Measurements from ENCODE around the gene CHRNB4. TPM values are rescaled to one million over a fixed set of nuclear protein-coding genes. Genes with fewer than 3 reads are reported as not detected.

Gene CHRNB4
- total and polyA plus RNA-seq, 2 of the 8 experiments (the other 6 are each of a cell fraction or from before 2014, with no cell fraction given): 2.4 to 4.5 TPM

DNA sequence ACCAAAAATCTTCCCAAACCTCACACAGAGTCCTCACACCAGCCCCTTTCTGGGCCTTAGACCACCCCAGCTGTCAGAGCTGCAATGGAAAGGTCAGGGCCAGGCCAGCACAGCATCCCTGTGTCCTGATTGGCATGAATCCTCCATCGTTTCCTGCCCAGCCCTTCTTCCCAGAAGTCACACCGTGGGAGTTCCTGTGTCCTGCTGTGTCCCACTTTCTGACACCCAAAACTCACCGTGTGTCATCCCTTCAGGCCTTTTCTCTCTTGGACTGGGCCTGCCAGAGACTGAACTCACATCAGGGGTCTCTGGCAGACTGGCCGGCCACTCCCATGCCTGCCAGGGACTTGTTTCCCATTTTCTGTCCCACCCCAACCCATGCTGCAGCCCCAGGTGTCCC is 32.5 kb upstream of the CHRNB4 start:
- WGBS, 2 experiments (ENCODE audit: extremely low coverage in 1 of 2, insufficient coverage in 1 of 2, insufficient read length in 1 of 2, insufficient replicate concordance in 2 of 2, low coverage in 1 of 2, low lambda C conversion rate in 2 of 2, missing lambda C conversion rate in 1 of 2): 61% methylated on average over 4 of the region's 4 CpGs; no CpG with 5 or more reads in 1 of the 2 experiments
- no peak overlapping the region for H3K9ac ChIP-seq (replicated peaks in 1 of 4; ENCODE audit: extremely low read depth in 1 of 4, low read depth in 3 of 4, low read length in 3 of 4)
- no peak overlapping the region for H3K56ac ChIP-seq (replicated peaks; ENCODE audit: insufficient read length, low read depth, low read length)
- no peak overlapping the region for H3K27ac ChIP-seq (ENCODE audit: low read depth, low read length)
- H4K5ac ChIP-seq (ENCODE audit: insufficient read length, low read depth, low read length): no peak overlapping the region
- no peaks in the 10 kb centered on the region for H3K79me1 ChIP-seq (ENCODE audit: low read depth, low read length)
- no peaks in the 10 kb centered on the region for H3K36me3 ChIP-seq (ENCODE audit: control insufficient read depth in 2 of 4, insufficient read depth in 4 of 4, low read length in 3 of 4)
- H4K91ac ChIP-seq (replicated peaks; ENCODE audit: insufficient read length, low read length): peak overlapping the region; percentile 89
- peaks cover 7 to 24% (median 16%) of the 10 kb centered on the region in 4 experiments for H3K4me1 ChIP-seq (replicated peaks in 1 of 4; ENCODE audit: control insufficient read depth in 3 of 4, insufficient read depth in 4 of 4, low read length in 3 of 4)
- H3K9me3 ChIP-seq (ENCODE audit: insufficient read depth in 2 of 2, low read depth in 1 of 2, low read length in 1 of 2): no peaks in the 10 kb centered on the region
- no peak overlapping the region for H3K4ac ChIP-seq (replicated peaks; ENCODE audit: insufficient read length, low read depth, low read length)
- no peak for TF ChIP-seq CTBP2 (IDR thresholded peaks at IDR 0.05; ENCODE audit: borderline replicate concordance, insufficient read depth, insufficient read length, low read length)
- no peak for TF ChIP-seq ZNF274 (IDR thresholded peaks at IDR 0.05; ENCODE audit: borderline replicate concordance, extremely low read depth, low read length)
- TF ChIP-seq SAP30 (IDR thresholded peaks at IDR 0.05; ENCODE audit: insufficient read depth, insufficient replicate concordance, low read length): no peak
- no peak for TF ChIP-seq SIN3A (conservative IDR thresholded peaks at IDR 0.05 in 1 of 2, IDR thresholded peaks at IDR 0.05 in 1 of 2; ENCODE audit: low read depth in 1 of 2, low read length in 2 of 2)
- TF ChIP-seq EZH2 (IDR thresholded peaks at IDR 0.05; ENCODE audit: low read depth, low read length, severe bottlenecking): no peak
- no peak for TF ChIP-seq RNF2 (IDR thresholded peaks at IDR 0.05; ENCODE audit: borderline replicate concordance, low read depth, low read length, missing control alignments, poor library complexity, severe bottlenecking)
- TF ChIP-seq HDAC2 (IDR thresholded peaks at IDR 0.05; ENCODE audit: borderline replicate concordance in 1 of 2, low read depth in 2 of 2, low read length in 2 of 2): no peak
- TF ChIP-seq POLR2A (IDR thresholded peaks at IDR 0.05; ENCODE audit: control extremely low read depth in 1 of 2, low read depth in 2 of 2, low read length in 2 of 2): no peak
- no peak for TF ChIP-seq ASH2L (IDR thresholded peaks at IDR 0.05; ENCODE audit: low read length)
- TF ChIP-seq, protein P1, sequence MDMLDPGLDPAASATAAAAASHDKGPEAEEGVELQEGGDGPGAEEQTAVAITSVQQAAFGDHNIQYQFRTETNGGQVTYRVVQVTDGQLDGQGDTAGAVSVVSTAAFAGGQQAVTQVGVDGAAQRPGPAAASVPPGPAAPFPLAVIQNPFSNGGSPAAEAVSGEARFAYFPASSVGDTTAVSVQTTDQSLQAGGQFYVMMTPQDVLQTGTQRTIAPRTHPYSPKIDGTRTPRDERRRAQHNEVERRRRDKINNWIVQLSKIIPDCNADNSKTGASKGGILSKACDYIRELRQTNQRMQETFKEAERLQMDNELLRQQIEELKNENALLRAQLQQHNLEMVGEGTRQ (IDR thresholded peaks at IDR 0.05; ENCODE audit: low read length): no peak
- no peak overlapping the region for H3K4me3 ChIP-seq (ENCODE audit: extremely low read depth in 1 of 4, insufficient read depth in 2 of 4, low read depth in 3 of 4, low read length in 4 of 4)
- no peaks in the 10 kb centered on the region for H4K20me1 ChIP-seq (replicated peaks in 1 of 2; ENCODE audit: control insufficient read depth in 1 of 2, insufficient read depth in 2 of 2, low read length in 2 of 2)
- H2AK5ac ChIP-seq (ENCODE audit: low read depth, low read length): no peak overlapping the region
- H3K4me2 ChIP-seq (ENCODE audit: insufficient read depth in 1 of 2, low read depth in 2 of 2, low read length in 2 of 2): no peak overlapping the region
- no peaks in the 10 kb centered on the region for H3K79me2 ChIP-seq (ENCODE audit: control insufficient read depth in 1 of 2, insufficient read depth in 2 of 2, low read length in 2 of 2)
- H4K8ac ChIP-seq (ENCODE audit: extremely low read depth, insufficient read depth, low read length): no peak overlapping the region
- no peak overlapping the region; the same call in 1 of the 2 replicates for H3K18ac ChIP-seq (ENCODE audit: extremely low read depth, low read length)
- peak overlapping the region; percentile 69; the same call in 1 of the 2 replicates for H2BK12ac ChIP-seq (ENCODE audit: low read depth, low read length)
- H2BK5ac ChIP-seq (ENCODE audit: low read depth, low read length): no peak overlapping the region
- H2BK15ac ChIP-seq (ENCODE audit: low read length): peak overlapping the region; percentile 77; the same call in 1 of the 2 replicates
- no peak overlapping the region for H3K14ac ChIP-seq (ENCODE audit: insufficient read length)
- H3K23ac ChIP-seq (ENCODE audit: insufficient read length): no peak overlapping the region
- H2AFZ ChIP-seq (ENCODE audit: low read length): no peak overlapping the region
- POLR2A ChIA-PET (ENCODE audit: partially characterized antibody): no interaction called here
- peaks cover 0 to 6% (median 4%) of the 10 kb centered on the region in 4 experiments; a peak in 3 of 7 replicates for H3K27me3 ChIP-seq (replicated peaks in 1 of 4; ENCODE audit: control insufficient read depth in 3 of 4, extremely low read depth in 1 of 4, insufficient read depth in 3 of 4, low read length in 3 of 4)
- H2BK120ac ChIP-seq (replicated peaks; ENCODE audit: low read depth, low read length): no peak overlapping the region
- no peak for FAIRE-seq
- no peak overlapping the region for H2BK20ac ChIP-seq (ENCODE audit: low read length)
- no peaks in the 10 kb centered on the region for H3K23me2 ChIP-seq (ENCODE audit: low read depth, low read length)
- CTCF ChIA-PET (ENCODE audit: partially characterized antibody): interaction anchor here (1.4 to 4.1 kb wide), 5 partner anchors 11 to 67 kb away, joined by 4 to 23 read pairs (median 6); no protein-coding TSS in a partner anchor
- DNase-seq (ENCODE audit: low read depth in 1 of 2, low spot score in 2 of 2): no peak
